ENCODE measurements around the gene ARRDC1.
"Not testable (repeated sequence)": the region's sequence is repeated elsewhere in the genome, so short reads cannot be mapped to it uniquely, and the experiment has no call there.

ARRDC1 gene

GRCh38 chr9:137589441-137590122 is 15.9 kb upstream of the ARRDC1 start:
- H3K4me1 ChIP-seq: no peaks in the 10 kb centered on the region
- DNase-seq: no peak

DNA sequence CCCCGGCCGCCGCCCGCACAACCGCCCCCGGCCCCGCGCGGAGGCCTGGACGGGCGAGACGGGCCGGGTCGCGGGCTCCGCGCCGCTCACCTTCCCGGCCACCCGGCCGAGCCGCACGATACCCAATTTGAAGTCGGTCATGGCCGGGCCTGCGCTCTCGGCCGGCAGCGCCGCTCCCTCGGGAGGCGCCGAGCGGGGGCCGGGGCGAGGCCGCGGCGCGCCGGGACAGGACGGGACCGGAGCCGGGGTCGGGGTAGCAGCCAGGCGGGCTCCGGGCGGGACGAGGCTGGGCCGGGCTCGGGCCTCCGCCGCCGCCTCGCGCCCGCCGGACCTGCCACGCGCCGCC is 15.4 kb upstream of the ARRDC1 start:
- H3K4me1 ChIP-seq: no peaks in the 10 kb centered on the region

More at GRCh38 chr9:137589441-137590122, 15.9 kb upstream of the ARRDC1 start:
- no peak for TF ChIP-seq CTCF (IDR thresholded peaks at IDR 0.05; ENCODE audit: low read depth, low read length)
- Histone ChIP-seq H3K9me3 (no peaks in the 10 kb centered on the region), H3K4me3 (ENCODE audit: low read depth, low read length) (peak overlapping the region; percentile 72), H3K36me3 (peaks cover 31% of the 10 kb centered on the region), H3K27me3 (no peaks in the 10 kb centered on the region)

DNA sequence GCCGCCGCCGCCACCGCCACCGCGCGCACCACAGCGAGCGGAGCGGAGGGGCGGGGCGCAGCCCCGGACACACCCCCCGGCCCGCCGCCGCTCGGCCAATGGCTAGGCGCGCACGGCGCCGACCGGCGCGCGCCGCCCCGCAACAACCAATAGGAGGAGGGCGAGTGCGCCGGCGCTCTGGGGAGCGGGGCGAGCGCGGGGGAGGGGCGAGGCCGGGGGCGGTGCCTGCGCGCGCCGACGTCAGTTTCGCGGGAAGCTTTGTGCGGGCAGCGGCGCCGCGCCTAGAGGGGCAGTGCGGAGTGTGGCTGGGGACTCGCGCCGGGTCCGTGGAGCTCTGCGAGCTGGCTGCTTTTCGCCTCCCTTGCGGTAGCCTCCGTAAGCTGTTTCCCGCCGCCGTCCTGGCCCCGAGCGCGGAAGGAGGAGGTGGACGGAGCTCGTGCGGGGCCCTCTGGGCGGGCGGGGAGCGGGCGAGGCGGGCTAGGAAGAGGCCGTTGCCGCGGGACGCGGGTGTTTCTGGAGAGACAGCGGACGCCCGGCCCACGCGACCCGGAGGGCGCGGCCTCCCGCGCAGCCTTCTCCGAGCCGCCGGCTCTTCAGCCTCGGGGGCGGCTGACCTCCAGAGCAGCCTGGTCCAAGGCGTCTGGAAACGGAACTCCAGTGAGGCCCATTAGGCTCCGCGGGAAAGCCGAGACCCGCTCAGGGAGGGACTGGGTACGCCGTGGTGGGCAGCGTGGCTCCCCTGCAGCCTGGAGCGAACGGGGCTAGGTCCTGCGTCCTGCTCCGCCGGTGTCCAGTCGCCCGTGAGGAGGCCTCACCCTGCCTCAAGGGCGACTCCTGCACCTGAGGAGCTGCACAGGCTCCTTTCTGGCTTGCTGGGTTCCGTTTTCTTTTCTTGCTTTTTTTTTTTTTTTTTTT is 14.8 kb upstream of the ARRDC1 start, which contains the start of gene ZMYND19:
Gene ZMYND19 (minus strand): TSS at position 44 of the 915 bp plus-strand sequence. CDS start 249 bp downstream, outside the sequence.
- no peak for TF ChIP-seq CTCF (IDR thresholded peaks at IDR 0.05; ENCODE audit: low read depth, low read length)
- Histone ChIP-seq H3K9me3 (no peaks in the 10 kb centered on the region), H3K4me1 (no peaks in the 10 kb centered on the region), H3K4me3 (ENCODE audit: low read depth, low read length) (peak within 1 kb of the TSS; percentile 81), H3K36me3 (peaks cover 24% of the 10 kb centered on the region), H3K27me3 (no peaks in the 10 kb centered on the region)
- peak; percentile 93 for DNase-seq

More for the DNA sequence above, 15.4 kb upstream of the ARRDC1 start:
- no peaks in the 10 kb centered on the region for H3K27me3 ChIP-seq
- TF ChIP-seq CTCF (IDR thresholded peaks at IDR 0.05; ENCODE audit: low read depth, low read length): no peak
- peaks cover 27% of the 10 kb centered on the region for H3K36me3 ChIP-seq
- peak overlapping the region; percentile 72 for H3K4me3 ChIP-seq (ENCODE audit: low read depth, low read length)
- DNase-seq: no peak
- H3K9me3 ChIP-seq: no peaks in the 10 kb centered on the region

- Histone ChIP-seq H3K9me3 (no peaks in the 10 kb centered on the region), H3K4me1 (no peaks in the 10 kb centered on the region), H3K27me3 (no peaks in the 10 kb centered on the region), H3K4me3 (ENCODE audit: low read depth, low read length) (no peak overlapping the region), H3K36me3 (peaks cover 8% of the 10 kb centered on the region)
- no peak for DNase-seq
- no peak for TF ChIP-seq CTCF (IDR thresholded peaks at IDR 0.05; ENCODE audit: low read depth, low read length)
These were observed 12.7 kb upstream of the ARRDC1 start for GRCh38 chr9:137592767-137593166.

DNA sequence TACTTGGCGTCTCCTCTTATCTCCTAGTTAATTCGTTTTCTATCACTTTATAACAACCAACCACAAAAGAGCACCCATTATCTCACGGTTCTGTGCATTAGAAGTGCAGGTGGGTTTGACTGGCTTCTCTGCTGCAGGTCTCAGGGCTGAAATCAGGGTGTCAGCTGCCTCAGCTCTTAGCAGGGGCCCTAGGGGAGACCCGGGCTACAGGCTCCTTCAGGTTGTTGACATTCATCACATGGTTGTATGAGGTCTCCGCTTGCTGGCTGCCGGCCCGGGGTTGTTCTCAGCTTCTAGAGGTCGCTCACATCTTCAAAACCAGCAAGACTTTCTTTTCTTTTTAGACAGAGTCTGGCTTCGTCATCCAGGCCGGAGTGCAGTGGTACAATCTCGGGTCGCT is 12.3 kb upstream of the ARRDC1 start:
- Histone ChIP-seq H3K27me3 (no peaks in the 10 kb centered on the region), H3K9me3 (no peaks in the 10 kb centered on the region), H3K4me3 (ENCODE audit: low read depth, low read length) (no peak overlapping the region), H3K36me3 (peaks cover 4% of the 10 kb centered on the region), H3K4me1 (no peaks in the 10 kb centered on the region)
- TF ChIP-seq CTCF (IDR thresholded peaks at IDR 0.05; ENCODE audit: low read depth, low read length): no peak
- no peak for DNase-seq

- not testable (repeated sequence) for H3K27me3 ChIP-seq; DNase-seq; H3K4me3 ChIP-seq (ENCODE audit: low read depth, low read length); H3K9me3 ChIP-seq; H3K4me1 ChIP-seq; H3K36me3 ChIP-seq
These were observed 8.9 kb upstream of the ARRDC1 start for GRCh38 chr9:137596577-137596976.
